SH-SY5Y (cell line): ENCODE results near the gene HSBP1L1.

Source experiments
- GATA2 ChIP-seq: IDR thresholded peaks from 2 replicates; pipeline ENCODE4 v1.6.1; 2011; ENCODE audit warnings: mild to moderate bottlenecking, low read depth, low read length
- GATA3 ChIP-seq: IDR thresholded peaks from 2 replicates; pipeline ENCODE4 v1.6.1; 2011; ENCODE audit warnings: low read depth, mild to moderate bottlenecking, low read length, moderate library complexity

- no peak for TF ChIP-seq GATA3
- no peak for TF ChIP-seq GATA2
Measured at GRCh38 chr18:79971211-79971952, 6.9 kb downstream of the HSBP1L1 start.
